Panc1 (cell line): ENCODE data around the gene CS.

ENCODE experiments used
- CTCF ChIP-seq: fragments of 450-650 bp; IDR thresholded peaks from 2 replicates; pipeline ENCODE4 v1.5.1; 2017; ENCODE audit warnings: mild to moderate bottlenecking
- POLR2AphosphoS5 ChIP-seq: IDR thresholded peaks from 2 replicates; pipeline ENCODE4 v1.6.1; 2012; ENCODE audit warnings: mild to moderate bottlenecking, low read depth, low read length, moderate library complexity
- REST ChIP-seq, 2 experiments: IDR thresholded peaks; 2 replicates each; pipeline ENCODE4 v1.6.1; 2011 to 2012; ENCODE audit warnings: low read depth in 2 of 2, control low read depth in 1 of 2, low read length in 1 of 2, mild to moderate bottlenecking in 1 of 2, moderate library complexity in 1 of 2; ENCODE audit not compliant: insufficient read depth in 1 of 2
- SIN3A ChIP-seq: IDR thresholded peaks from 2 replicates; pipeline ENCODE4 v1.6.1; 2012; ENCODE audit warnings: low read depth, mild to moderate bottlenecking, low read length, moderate library complexity, borderline replicate concordance; ENCODE audit not compliant: insufficient read depth

- TF ChIP-seq CTCF (no peak), REST (IDR thresholded peaks at IDR 0.05; ENCODE audit: insufficient read depth in 1 of 2, low read depth in 2 of 2, low read length in 1 of 2) (peak; percentile 76 to 81), SIN3A (no peak), POLR2AphosphoS5 (no peak)
Observed at GRCh38 chr12:56224954-56225353, 75.2 kb downstream of the CS start.
